HG03442 (cell line): ENCODE measurements around the gene DNAJC30.
"Not testable (repeated sequence)": the region's sequence is repeated elsewhere in the genome, so short reads cannot be mapped to it uniquely, and the experiment has no call there.

Experiments used
- ATAC-seq: cut with Tn5 transposase; IDR thresholded peaks from one replicate; pipeline ENCODE4 v1.9.1; 2021; ENCODE audit warnings: mild to moderate bottlenecking, moderate library complexity; ENCODE audit not compliant: unreplicated experiment

The DNAJC30 gene

DNA sequence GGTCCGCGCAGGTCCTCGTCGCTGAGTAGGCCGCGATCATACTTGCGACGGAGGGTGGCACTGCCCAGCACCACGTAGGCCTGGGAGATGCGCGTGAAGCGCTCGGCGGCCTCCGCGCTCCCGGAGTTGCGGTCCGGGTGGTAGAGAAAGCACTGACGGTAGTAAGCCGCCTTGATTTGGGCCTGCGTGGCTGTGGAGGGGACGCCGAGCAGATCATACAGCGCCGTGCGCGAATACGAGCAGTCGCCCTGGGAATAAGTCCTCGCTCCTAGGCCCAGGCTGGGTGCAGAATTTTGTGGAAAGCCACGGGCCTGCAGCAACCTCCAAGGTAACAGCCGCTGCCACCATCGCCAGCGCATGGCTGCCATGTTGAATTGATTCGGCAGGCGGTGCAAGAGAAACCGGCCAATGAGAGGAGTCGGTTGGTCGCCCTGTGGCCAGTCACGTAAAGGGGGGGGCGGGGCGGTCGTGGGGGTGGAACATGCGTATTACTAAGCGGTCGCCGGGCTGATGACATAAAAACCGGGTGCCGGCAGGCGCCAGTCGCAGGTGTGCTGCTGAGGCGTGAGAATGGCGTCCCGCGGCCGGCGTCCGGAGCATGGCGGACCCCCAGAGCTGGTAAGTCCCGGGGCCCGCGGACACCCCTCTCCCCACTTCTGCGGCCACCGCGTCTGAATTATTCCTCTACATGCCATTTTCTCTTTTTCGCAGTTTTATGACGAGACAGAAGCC, at the start of gene DNAJC30, which contains the start of gene BUD23:
DNAJC30 (minus strand) TSS at position 398 of the 732 bp plus-strand sequence; CDS start at position 368, 30 bp downstream.
BUD23 (plus strand) TSS at position 542 of the 732 bp plus-strand sequence; CDS start at position 571, 29 bp downstream.
- peak; percentile 91 for ATAC-seq

DNA sequence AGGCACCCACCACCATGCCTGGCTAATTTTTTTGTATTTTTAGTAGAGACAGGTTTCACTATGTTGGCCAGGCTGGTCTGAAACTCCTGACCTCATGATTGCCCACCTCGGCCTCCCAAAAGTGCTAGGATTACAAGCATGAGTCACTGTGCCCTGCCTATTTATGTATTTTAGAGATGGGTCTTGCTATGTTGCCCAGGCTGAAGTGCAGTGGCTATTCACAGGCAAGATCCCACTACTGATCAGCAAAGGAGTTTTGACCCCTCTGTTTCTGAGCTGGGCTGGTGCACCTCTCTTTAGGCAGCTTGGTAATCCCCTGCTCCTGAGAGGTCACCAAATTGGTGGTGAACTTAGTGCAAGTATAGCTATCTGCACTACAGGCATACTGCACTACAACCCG, 49.1 kb upstream of the DNAJC30 start:
- ATAC-seq, result no peak

DNA sequence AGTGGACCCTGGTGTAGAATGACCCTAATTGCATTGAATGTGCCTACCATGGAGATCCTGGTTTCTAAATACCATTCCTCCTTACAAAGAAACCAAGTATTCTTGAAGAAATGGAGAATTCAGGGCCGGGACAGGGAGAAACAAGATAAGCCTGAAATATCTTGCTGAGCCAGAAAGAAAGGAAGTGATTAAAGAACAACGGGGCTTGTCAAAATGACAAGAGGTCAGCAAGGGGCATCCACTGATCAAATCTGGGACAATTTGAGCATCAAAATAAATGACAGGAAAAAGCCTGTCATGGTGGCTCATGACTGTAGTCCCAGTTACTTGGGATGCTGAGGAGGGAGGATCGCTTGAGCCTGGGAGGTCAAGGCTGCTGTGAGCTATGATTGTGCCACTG, 47.2 kb upstream of the DNAJC30 start:
- ATAC-seq, result no peak

DNA sequence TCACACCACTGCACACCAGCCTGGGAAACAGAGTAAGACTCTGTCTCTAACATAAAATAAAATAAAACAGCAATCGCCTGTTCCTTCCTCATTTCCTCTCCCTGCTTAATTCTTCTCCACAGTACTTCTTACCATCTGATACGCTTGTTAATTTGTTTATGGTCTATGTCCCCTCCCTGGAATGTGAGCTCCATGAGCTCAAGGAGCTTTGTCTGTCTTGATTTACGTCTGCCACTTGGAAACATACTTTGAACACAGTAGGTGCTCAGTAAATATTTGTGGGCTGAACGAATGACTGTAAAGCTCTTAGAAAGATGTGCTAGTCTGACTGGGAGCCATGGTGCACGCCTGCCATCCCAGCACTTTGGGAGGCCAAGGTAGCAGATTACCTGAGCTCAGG, 45.3 kb upstream of the DNAJC30 start:
- ATAC-seq, result no peak

DNA sequence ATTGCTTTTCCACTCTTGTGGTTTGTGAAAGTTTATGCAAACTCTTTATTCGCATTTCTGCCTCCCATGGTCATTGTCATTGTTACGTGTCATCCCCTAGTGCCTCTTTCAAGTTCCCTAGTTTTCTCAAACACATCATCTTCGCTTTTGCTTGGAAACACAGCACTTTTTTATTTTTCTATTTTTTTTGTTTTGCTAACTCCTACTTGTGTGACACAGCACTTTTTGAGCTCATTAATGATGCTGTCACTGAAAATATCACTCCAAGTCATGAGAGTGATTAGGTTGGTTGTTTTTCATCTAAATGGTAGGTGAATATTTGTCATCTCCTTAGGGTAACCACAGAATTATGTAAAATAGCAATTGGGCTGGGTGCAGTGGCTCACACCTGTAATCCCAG, 44.7 kb upstream of the DNAJC30 start:
- ATAC-seq, result no peak

DNA sequence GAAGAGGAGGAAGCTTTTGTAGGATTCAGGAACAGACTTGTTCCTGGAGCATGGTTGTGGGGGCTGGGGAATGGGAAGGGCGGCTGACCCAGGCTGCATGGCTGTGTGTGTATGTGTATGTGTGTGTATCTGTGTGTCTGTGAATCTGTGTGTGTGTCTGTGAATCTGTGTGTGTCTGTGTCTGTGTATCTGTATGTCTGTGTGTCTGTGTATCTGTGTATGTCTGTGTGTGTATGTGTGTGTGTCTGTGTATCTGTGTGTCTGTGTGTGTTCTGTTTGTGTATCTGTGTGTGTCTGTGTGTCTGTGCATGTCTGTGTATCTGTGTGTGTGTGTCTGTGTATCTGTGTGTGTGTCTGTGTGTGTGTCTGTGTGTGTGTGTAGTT, 42.8 kb upstream of the DNAJC30 start:
- ATAC-seq, result peak; percentile 17

DNA sequence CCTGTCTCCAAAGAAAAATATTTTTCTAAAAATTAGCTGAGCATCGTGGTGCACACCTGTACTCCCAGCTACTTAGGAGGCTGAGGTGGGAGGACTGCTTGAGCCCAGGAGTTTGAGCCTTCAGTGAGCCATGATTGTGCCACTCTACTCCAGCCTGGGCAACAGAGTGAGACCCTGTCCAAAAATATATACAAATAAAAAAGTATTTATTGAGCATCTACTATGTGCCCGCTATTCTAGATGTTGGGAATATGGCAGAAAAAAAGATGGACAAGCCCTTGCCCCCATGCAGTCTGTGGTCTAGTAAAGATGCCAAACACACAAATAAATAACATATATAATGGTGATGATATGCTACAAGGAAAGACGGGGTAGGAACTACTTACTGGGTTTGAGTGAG, 40.6 kb upstream of the DNAJC30 start:
- ATAC-seq, result no peak

DNA sequence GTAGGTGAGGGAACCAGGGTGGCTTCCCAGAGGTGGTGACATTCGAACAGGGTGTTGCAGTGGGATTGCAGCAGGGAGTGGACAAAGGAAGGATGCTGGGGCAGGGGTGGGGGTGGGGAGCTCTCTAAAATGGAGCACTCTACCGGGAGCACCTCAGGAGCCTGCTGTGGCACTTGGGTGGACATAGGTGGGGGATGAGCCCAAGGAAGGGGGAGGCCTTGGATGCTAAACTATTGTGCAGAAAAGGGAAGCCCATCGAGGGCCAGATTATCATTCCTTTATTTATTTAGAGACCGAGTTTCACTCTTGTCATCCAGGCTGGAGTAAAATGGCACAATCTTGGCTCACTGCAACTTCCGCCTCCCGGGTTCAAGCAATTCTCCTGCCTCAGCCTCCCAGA, 39.5 kb upstream of the DNAJC30 start:
- no peak for ATAC-seq

DNA sequence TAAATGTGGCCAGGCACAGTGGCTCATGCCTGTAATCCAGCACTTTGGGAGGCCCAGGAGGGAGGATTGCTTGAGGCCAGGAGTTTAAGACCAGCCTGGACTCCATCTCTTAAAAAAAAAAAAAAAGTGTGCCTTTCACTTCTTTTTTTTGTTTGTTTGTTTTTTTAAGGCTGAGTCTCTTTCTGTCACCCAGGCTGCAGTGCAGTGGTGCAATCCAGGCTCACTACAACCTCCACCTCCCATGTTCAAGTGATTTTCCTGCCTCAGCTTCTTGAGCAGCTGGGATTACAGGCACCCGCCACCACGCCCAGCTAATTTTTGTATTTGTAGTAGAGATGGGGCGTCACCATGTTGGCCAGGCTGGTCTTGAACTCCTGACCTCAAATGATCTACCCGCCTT, 38.9 kb upstream of the DNAJC30 start:
- ATAC-seq, result not testable (repeated sequence)

DNA sequence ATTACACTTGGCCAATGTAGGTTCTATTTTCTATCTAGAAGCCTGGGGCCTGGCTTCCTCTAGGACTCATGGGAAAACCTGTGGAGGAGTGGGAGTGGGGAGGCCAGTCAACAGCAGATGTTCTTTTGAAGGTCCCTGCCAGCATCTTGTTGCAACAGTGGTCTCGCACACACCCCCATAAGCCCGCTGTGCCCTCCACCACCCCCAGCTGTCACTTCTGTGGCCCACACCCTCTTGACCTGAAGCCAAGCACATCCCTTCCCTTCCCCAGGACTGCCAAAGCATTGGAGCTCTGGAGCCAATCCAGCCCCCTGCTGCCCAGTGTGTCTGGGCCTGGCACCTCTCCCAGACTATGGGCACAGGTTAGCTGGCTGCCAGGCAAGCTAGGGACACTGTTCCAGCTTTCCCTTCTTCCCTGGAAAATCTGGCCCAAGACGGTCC, 38.1 kb upstream of the DNAJC30 start:
- no peak for ATAC-seq

DNA sequence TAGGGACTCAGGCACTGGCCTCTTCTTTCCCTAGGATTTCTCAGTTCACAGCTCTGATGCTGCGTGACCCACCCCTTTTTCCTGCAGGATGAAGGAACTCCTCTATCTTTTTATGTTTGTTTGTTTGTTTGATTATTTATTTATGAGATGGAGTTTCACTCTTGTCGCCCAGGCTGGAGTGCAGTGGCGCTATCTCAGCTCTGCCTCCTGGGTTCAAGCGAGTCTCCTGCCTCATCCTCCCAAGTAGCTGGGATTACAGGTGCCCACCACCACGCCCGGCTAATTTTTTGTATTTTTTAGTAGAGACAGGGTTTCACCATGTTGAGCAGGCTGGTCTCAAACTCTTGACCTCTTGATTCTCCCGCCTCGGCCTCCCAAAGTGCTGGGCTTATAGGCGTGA, 37.2 kb upstream of the DNAJC30 start:
- ATAC-seq, result not testable (repeated sequence)

DNA sequence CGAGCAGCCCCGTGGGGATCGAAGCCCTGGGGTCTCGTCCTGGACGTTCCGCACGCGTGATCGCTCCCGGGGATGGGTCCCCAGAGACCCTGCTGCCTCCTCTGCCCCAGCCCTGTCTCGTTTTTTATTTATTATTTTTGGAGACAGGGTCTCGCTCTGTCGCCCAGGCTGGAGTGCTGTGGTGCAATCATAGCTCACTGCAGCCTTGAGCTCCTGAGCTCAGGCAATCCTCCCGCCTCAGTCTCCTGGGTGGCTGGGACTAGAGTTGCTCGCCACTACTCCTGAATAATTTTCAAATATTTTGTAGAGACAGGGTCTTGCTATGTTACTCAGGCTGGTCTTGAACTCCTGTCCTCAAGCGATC, 36.5 kb upstream of the DNAJC30 start:
- no peak for ATAC-seq

DNA sequence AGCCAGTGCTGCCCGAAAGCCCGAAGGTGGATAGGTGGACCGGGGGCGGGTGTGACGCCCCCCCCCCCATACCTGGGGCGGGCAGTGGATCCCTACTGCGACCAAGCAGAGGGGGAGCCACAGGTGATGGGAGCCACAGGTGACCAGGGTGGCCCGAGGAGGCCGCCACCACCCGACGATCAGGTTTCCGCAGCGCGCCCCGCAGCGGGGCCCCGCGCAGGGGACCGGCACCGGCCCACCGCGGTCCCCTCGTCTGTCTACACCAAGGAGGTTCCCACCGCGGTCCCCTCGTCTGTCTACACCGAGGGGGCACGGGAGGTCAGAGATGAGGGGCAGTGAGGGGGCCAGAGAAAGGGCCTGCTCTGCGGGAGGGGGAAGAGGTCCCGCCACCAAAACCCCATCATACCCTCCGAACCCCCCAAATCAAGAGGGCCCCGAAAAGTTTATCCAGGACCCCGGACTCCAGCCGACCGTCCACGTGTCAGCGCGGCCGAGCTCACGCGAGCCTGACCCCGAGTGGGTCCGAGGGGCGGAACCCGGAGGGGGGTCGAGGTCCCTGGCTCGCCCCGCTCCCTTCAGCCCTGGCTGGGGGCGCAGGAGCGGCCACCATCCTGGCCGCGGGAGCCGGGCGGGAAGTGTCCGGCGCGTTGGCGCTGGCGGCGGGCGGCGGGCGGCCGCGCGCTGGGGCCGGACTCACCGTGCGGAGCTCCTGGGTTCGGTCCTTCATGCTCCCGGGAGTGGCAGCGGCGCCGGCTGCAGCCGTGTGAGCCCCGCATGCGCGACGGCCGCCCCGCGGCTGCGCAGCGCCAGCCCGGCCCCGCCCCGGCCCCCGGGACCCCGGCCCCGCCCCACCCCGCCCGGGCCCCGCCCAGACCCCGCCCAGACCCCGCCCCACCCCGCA, 35.9 kb upstream of the DNAJC30 start, which contains the start of gene STX1A:
STX1A (minus strand) TSS at position 765 of the 901 bp plus-strand sequence; CDS start at position 727, 38 bp downstream.
- ATAC-seq, result peak; percentile 49

DNA sequence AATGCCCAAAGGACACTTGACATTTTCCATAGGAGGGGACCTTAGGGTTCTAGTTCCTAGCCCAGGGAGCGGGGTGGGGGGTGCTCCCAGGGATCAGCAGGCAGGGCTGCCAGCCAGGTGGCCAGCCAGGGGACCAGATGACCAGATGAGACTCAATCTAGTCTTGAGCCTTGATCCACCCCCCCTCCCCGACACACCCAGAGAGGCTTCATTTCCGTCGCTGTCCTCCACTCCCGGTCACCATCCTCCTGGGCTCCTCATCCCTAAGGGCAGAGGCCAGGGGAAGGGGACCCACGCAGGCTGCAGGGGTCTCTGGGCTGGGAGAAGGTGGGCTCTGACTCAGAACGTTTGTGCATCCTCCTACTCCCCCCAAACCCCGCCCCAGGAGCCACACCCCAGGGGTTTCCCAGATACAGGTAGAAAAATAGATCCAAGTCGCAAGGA, 35.2 kb upstream of the DNAJC30 start:
- no peak for ATAC-seq

DNA sequence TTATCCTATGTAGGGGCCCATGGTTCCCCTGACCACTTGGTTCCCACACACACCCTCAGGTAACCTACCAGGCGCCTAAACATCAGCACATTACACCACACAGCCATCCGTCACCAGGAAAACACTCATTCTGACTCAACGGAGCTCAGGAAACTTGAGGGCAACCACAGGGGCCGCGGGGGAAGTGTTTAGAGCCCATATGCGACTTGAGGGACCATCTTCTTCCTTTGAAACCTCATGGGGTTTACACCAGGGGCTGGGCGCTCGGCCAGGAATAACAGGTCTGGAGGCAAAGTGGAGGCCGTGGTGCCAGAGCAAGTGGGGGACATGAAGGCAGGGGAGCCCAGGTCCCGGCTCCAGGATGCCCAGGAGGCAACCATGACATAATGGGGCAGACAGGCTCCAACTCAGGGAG, 34.7 kb upstream of the DNAJC30 start:
- no peak for ATAC-seq

DNA sequence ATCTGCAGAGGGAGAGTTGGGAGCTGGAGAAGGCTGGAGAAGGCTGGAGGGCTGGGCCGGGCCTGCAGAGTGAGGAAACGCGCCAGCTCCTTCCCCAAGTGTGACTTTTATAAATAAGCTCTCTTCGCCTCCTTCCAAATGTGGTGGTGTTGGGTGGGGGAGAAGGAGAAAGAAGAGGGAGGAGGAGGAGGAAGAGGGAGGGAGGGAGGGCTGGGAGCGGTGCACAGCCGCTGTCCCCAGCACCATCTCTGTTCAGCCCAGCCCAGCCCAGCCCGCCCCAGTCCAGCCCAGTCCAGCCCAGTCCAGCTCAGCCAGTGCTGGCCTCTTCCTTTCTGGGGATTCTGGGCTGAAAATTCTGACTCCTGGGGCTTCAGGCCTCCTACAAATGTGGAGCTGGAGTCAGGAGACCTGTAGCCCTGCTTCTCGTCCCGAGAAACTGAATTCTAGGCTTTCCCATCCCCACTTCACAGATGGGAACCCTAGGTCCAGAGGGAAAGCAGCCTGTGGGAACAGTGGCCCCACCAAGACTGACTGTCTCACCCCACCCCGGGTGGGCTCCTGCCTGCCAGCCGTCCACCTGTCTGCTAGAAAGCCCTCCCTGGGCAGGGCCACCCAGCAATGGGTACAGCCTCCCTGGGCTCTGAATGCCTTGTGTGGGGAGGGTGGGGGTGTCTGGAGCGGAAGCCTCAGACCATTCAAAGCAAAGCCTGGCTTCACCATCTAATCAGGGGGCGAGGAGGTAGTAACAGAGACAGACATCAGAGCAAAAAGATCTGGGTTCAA, 34.0 kb upstream of the DNAJC30 start:
- no peak for ATAC-seq

DNA sequence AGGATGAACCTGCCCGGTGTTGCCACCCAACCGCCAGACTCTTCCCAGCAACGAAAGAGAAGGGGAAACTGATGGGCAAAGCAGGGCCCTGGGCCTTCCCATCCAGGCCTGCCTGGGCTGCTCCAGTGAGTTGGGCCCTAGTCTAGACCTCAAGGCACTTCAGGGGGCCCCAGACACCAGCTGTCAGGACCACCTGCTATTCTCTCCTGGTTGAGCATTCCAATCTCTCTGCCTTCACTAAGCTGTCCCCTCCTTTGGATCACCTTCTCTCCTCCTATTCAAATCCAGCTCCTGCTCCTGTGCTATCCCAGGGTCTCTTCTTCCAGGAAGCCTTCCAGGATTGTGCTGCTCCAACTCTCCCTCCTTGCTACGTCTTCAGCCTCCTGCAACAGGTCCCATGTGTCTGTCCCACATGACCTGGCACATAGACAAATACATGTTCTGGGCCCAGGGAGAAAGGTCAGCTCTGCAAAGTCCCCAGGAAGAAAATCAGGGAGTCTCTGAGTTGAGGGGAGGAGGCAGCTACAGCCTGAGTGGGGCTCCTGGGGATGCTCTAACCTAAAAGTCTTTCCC, 33.2 kb upstream of the DNAJC30 start:
- no peak for ATAC-seq

DNA sequence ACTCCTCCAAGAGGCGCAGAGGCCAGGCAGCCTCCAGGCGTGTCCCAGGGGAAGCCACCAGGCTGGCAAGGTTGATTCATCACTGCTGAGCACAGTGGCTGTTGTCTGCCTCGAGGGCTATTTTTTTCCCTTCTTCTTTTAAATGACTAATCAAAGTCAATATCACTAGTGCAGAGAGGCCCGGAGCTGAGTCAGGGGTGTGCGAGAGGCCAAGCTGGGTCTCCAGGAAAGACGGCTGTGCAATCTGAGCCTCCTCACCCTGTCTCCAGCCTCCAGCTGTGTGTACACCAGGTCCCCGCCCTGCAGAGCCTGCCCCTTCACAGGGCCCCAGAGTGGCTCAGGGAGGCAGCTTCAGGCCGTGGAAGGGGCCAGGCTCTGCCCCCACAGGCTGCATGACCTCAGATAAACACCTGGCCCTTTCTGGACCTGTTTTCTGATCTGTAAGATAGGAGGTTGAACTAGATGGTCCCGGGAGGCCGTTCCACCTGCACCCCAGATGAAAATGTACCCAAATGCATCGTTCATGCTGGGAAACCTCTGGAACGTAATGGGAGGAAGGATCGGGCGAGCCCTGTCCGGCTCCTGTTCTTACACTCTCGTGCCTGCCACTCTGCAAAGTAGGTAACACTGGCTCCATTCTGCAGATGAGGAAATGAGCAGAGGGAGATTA, 32.5 kb upstream of the DNAJC30 start:
- peak; percentile 43 for ATAC-seq

DNA sequence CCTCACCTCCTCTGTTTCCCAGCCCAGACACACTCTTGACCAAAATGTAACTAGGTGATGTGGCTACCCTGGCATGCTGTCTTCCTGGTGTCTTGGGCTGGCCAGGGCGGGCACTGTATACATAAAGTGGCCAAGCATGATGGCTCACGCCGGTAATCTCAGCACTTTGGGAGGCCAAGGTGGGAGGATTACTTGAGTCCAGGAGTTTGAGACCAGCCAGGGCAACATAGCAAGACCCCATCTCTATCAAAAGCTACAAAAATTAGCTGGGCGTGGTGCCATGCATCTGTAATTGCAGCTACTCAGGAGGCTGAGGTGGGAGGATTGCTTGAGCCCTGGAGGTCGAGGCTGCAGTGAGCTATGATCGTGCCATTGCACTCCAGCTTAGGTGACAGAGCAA, 30.1 kb upstream of the DNAJC30 start:
- ATAC-seq, result not testable (repeated sequence)

DNA sequence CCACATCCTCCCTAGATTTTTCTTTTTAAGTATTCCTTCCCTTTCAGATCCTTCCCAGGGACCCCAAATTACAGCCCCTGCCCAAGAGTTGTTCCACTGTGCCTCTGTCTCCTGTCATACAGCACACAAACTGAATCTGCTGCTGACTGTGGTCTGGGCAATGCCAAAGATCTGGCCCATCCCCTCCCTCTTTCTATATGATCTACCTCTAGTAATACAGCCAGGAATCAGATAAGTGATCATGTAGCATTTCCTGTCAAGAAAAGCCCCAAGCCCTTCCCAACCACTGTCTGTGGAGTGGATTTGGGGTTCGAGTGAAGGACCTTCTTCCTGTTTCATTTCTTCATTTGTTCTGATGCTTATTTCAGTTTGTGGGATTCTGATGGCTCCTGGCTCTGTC, 29.5 kb upstream of the DNAJC30 start:
- no peak for ATAC-seq
